ENCODE results near the gene MYO15B. TPM values are rescaled to one million over a fixed set of nuclear protein-coding genes. Genes with fewer than 3 reads are reported as not detected.
A peak's percentile ranks its signal among the peaks of the same experiment; 100 is the strongest.

MYO15B gene
- total and polyA plus RNA-seq, 2 of the 13 experiments (the other 11 are each of a cell fraction or from before 2014, with no cell fraction given): 2.8 to 8.1 TPM

DNA sequence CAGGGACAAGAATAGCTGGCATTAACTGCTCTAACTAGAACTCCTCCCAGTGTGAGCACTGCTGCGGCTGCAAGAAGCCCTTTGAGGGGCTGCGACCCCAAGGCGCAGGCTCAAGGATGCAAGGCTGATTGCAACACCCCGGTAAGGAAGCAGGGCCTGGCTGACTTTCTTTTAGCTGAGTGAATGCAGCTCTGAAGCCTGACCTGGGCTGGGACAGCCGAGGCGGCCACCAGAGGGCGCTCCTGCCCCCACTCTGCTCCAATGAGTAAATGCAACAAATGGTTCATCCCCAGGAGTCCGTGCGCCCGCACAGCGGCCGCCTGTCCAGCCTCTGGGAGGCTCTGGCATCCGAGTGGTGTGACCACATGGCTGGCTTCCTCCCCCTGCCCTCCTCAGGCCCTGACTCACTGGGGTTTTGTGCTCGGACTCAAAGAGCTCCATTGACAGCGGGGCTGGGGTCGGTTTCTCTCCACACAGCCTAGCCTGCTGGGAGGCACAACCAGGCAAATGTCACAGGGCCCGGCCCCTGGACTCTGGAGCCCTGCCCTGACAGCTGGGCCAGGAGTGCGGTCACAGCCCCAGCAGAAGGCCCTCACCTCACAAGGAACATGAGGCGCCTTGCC, 45.4 kb downstream of the MYO15B start, which contains the start of gene SMIM5 (continued):
- TF ChIP-seq, protein P1, sequence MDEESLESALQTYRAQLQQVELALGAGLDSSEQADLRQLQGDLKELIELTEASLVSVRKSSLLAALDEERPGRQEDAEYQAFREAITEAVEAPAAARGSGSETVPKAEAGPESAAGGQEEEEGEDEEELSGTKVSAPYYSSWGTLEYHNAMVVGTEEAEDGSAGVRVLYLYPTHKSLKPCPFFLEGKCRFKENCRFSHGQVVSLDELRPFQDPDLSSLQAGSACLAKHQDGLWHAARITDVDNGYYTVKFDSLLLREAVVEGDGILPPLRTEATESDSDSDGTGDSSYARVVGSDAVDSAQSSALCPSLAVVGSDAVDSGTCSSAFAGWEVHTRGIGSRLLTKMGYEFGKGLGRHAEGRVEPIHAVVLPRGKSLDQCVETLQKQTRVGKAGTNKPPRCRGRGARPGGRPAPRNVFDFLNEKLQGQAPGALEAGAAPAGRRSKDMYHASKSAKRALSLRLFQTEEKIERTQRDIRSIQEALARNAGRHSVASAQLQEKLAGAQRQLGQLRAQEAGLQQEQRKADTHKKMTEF (CRISPR knock-in tag; IDR thresholded peaks at IDR 0.05): 0 out of 2 replicates have a peak, but pooled peaks have one; percentile 24
- peak; percentile 6; the same call in 1 of the 2 replicates for TF ChIP-seq ZFY (CRISPR knock-in tag; IDR thresholded peaks at IDR 0.05)
- TF ChIP-seq BCL6 (CRISPR knock-in tag; IDR thresholded peaks at IDR 0.05): peak; percentile 29; the same call in 1 of the 2 replicates
- TF ChIP-seq CENPT (CRISPR knock-in tag; IDR thresholded peaks at IDR 0.05; ENCODE audit: low read depth): peak; percentile 40; the same call in 1 of the 2 replicates
- TF ChIP-seq MEF2D (CRISPR knock-in tag; IDR thresholded peaks at IDR 0.05): no peak
- TF ChIP-seq SP2 (CRISPR knock-in tag; IDR thresholded peaks at IDR 0.05): peak; percentile 17; the same call in 1 of the 2 replicates
- TF ChIP-seq, protein P2, sequence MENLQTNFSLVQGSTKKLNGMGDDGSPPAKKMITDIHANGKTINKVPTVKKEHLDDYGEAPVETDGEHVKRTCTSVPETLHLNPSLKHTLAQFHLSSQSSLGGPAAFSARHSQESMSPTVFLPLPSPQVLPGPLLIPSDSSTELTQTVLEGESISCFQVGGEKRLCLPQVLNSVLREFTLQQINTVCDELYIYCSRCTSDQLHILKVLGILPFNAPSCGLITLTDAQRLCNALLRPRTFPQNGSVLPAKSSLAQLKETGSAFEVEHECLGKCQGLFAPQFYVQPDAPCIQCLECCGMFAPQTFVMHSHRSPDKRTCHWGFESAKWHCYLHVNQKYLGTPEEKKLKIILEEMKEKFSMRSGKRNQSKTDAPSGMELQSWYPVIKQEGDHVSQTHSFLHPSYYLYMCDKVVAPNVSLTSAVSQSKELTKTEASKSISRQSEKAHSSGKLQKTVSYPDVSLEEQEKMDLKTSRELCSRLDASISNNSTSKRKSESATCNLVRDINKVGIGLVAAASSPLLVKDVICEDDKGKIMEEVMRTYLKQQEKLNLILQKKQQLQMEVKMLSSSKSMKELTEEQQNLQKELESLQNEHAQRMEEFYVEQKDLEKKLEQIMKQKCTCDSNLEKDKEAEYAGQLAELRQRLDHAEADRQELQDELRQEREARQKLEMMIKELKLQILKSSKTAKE (CRISPR knock-in tag; IDR thresholded peaks at IDR 0.05; ENCODE audit: borderline replicate concordance): no peak
- no peak for TF ChIP-seq TRIM24 (CRISPR knock-in tag; IDR thresholded peaks at IDR 0.05)
- TF ChIP-seq STAT5B (CRISPR knock-in tag; IDR thresholded peaks at IDR 0.05): no peak
- peak; percentile 56; the same call in 1 of the 2 replicates for TF ChIP-seq ZNF614 (CRISPR knock-in tag; IDR thresholded peaks at IDR 0.05; ENCODE audit: borderline replicate concordance)
- TF ChIP-seq, protein P3, sequence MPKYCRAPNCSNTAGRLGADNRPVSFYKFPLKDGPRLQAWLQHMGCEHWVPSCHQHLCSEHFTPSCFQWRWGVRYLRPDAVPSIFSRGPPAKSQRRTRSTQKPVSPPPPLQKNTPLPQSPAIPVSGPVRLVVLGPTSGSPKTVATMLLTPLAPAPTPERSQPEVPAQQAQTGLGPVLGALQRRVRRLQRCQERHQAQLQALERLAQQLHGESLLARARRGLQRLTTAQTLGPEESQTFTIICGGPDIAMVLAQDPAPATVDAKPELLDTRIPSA (CRISPR knock-in tag; IDR thresholded peaks at IDR 0.05; ENCODE audit: borderline replicate concordance): peak; percentile 77; the same call in 1 of the 2 replicates
- TF ChIP-seq MIER3 (CRISPR knock-in tag; IDR thresholded peaks at IDR 0.05; ENCODE audit: borderline replicate concordance): 0 out of 2 replicates have a peak, but pooled peaks have one; percentile 36
- TF ChIP-seq U2AF1 (optimal IDR thresholded peaks at IDR 0.05; ENCODE audit: low read depth, low read length): peak; percentile 34
- no peak for TF ChIP-seq KAT7 (CRISPR knock-in tag; IDR thresholded peaks at IDR 0.05; ENCODE audit: borderline replicate concordance)
- TF ChIP-seq ZNF782 (CRISPR knock-in tag; IDR thresholded peaks at IDR 0.05; ENCODE audit: borderline replicate concordance): 0 out of 2 replicates have a peak, but pooled peaks have one; percentile 36
- TF ChIP-seq RFX3 (CRISPR knock-in tag; IDR thresholded peaks at IDR 0.05): no peak
- TF ChIP-seq, protein P4, sequence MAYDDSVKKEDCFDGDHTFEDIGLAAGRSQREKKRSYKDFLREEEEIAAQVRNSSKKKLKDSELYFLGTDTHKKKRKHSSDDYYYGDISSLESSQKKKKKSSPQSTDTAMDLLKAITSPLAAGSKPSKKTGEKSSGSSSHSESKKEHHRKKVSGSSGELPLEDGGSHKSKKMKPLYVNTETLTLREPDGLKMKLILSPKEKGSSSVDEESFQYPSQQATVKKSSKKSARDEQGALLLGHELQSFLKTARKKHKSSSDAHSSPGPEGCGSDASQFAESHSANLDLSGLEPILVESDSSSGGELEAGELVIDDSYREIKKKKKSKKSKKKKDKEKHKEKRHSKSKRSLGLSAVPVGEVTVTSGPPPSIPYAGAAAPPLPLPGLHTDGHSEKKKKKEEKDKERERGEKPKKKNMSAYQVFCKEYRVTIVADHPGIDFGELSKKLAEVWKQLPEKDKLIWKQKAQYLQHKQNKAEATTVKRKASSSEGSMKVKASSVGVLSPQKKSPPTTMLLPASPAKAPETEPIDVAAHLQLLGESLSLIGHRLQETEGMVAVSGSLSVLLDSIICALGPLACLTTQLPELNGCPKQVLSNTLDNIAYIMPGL (CRISPR knock-in tag; IDR thresholded peaks at IDR 0.05; ENCODE audit: borderline replicate concordance in 1 of 2, low read depth in 1 of 2): peak; percentile 79 to 81; a peak in 3 of 4 replicates
- TF ChIP-seq, protein P5, sequence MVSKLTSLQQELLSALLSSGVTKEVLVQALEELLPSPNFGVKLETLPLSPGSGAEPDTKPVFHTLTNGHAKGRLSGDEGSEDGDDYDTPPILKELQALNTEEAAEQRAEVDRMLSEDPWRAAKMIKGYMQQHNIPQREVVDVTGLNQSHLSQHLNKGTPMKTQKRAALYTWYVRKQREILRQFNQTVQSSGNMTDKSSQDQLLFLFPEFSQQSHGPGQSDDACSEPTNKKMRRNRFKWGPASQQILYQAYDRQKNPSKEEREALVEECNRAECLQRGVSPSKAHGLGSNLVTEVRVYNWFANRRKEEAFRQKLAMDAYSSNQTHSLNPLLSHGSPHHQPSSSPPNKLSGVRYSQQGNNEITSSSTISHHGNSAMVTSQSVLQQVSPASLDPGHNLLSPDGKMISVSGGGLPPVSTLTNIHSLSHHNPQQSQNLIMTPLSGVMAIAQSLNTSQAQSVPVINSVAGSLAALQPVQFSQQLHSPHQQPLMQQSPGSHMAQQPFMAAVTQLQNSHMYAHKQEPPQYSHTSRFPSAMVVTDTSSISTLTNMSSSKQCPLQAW (CRISPR knock-in tag; IDR thresholded peaks at IDR 0.05): peak; percentile 80; the same call in 1 of the 2 replicates
- TF ChIP-seq, protein P6, sequence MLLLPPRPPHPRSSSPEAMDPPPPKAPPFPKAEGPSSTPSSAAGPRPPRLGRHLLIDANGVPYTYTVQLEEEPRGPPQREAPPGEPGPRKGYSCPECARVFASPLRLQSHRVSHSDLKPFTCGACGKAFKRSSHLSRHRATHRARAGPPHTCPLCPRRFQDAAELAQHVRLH (CRISPR knock-in tag; IDR thresholded peaks at IDR 0.05; ENCODE audit: borderline replicate concordance, low read depth): peak; percentile 20; the same call in 1 of the 2 replicates
- TF ChIP-seq HNRNPLL (IDR thresholded peaks at IDR 0.05; ENCODE audit: low read depth, low read length, poor library complexity, severe bottlenecking): peak; percentile 36
- no peak for TF ChIP-seq NR2F2 (IDR thresholded peaks at IDR 0.05; ENCODE audit: borderline replicate concordance, low read depth)

All from HepG2 (cell line).